HEK293 (cell line): ENCODE measurements around the gene SNCB.

Experiments
- CTCF ChIA-PET: fragments of 350-600 bp; formaldehyde crosslinking; extraction: SDS; loops from one replicate; lab custom pipeline; 2021; ENCODE audit warnings: antibody characterized with exemption; lab: Yijun Ruan, JAX
- POLR2A ChIA-PET: fragments of 300-600 bp; formaldehyde crosslinking; extraction: SDS; loops from one replicate; lab custom pipeline; 2020; ENCODE audit warnings: antibody characterized with exemption, inconsistent platforms; lab: Yijun Ruan, JAX
- H3K27ac ChIP-seq: fragments of 200-500 bp; sonication (Bioruptor generic); 2 replicates; pipeline ENCODE4 v1.5.1; 2014; ENCODE audit warnings: low read depth, low read length, control low read depth, inconsistent platforms; ENCODE audit errors: extremely low read depth
- H3K36me3 ChIP-seq, 2 experiments: fragments of 200-500 bp in 1 of 2; sonication (Bioruptor generic) in 1 of 2; 1 replicate in 1 of 2; 2 replicates in 1 of 2; pipeline ENCODE4 v1.5.1; 2014 to 2017; ENCODE audit warnings: inconsistent platforms in 2 of 2, low read length in 2 of 2; ENCODE audit not compliant: control insufficient read depth in 2 of 2, insufficient read depth in 1 of 2
- H3K4me1 ChIP-seq: fragments of 200-500 bp; sonication (Bioruptor generic); 2 replicates; pipeline ENCODE4 v1.5.1; 2014; ENCODE audit warnings: mild to moderate bottlenecking, low read length, inconsistent platforms; ENCODE audit not compliant: control insufficient read depth, insufficient read depth
- H3K4me3 ChIP-seq: 2 replicates; pipeline ENCODE4 v1.5.1; 2011; ENCODE audit warnings: low read depth, mild to moderate bottlenecking, control low read depth, low read length, moderate library complexity
- H3K9me3 ChIP-seq: fragments of 200-500 bp; sonication (Bioruptor generic); 2 replicates; pipeline ENCODE4 v1.5.1; 2014; ENCODE audit warnings: low read depth, low read length, inconsistent platforms; ENCODE audit not compliant: control insufficient read depth, insufficient read depth
- EGR2 ChIP-seq: fragments of 450-650 bp; formaldehyde crosslinking; IDR thresholded peaks from 2 replicates; pipeline ENCODE4 v1.5.1; 2016; ENCODE audit warnings: low read depth, missing biosample characterization, missing genetic modification characterization
- HOXC10 ChIP-seq: sonication (generic); formaldehyde crosslinking; IDR thresholded peaks from 2 replicates; pipeline ENCODE4 v1.8.1; 2023; ENCODE audit warnings: mild to moderate bottlenecking, missing genetic modification reagents
- OSR2 ChIP-seq: fragments of 450-650 bp; formaldehyde crosslinking; IDR thresholded peaks from 2 replicates; pipeline ENCODE4 v1.5.1; 2016; ENCODE audit warnings: missing biosample characterization, missing genetic modification characterization
- SP2 ChIP-seq: fragments of 450-650 bp; formaldehyde crosslinking; IDR thresholded peaks from 2 replicates; pipeline ENCODE4 v1.5.1; 2016; ENCODE audit warnings: missing biosample characterization, missing genetic modification characterization
- SP3 ChIP-seq: fragments of 450-650 bp; formaldehyde crosslinking; IDR thresholded peaks from 2 replicates; pipeline ENCODE4 v1.5.1; 2016; ENCODE audit warnings: missing biosample characterization, missing genetic modification characterization
- TRIM28 ChIP-seq: IDR thresholded peaks from 2 replicates; pipeline ENCODE4 v1.6.1; 2011; ENCODE audit warnings: low read length, control low read depth, borderline replicate concordance
- YY1 ChIP-seq: fragments of 450-650 bp; formaldehyde crosslinking; IDR thresholded peaks from 2 replicates; pipeline ENCODE4 v1.5.1; 2018; ENCODE audit warnings: missing biosample characterization, missing genetic modification characterization
- ZFP37 ChIP-seq: fragments of 450-650 bp; formaldehyde crosslinking; IDR thresholded peaks from 2 replicates; pipeline ENCODE4 v1.5.1; 2016; ENCODE audit warnings: missing biosample characterization, missing genetic modification characterization
- ZNF169 ChIP-seq: fragments of 450-650 bp; formaldehyde crosslinking; IDR thresholded peaks from 2 replicates; pipeline ENCODE4 v1.5.1; 2016; ENCODE audit warnings: missing biosample characterization, missing genetic modification characterization
- ZNF202 ChIP-seq: fragments of 450-650 bp; formaldehyde crosslinking; IDR thresholded peaks from 2 replicates; pipeline ENCODE4 v1.5.1; 2016; ENCODE audit warnings: missing biosample characterization, missing genetic modification characterization, borderline replicate concordance
- ZNF223 ChIP-seq: fragments of 450-650 bp; formaldehyde crosslinking; IDR thresholded peaks from 2 replicates; pipeline ENCODE4 v1.5.1; 2016; ENCODE audit warnings: missing biosample characterization, missing genetic modification characterization
- ZNF37A ChIP-seq: fragments of 450-650 bp; IDR thresholded peaks from 2 replicates; pipeline ENCODE4 v1.5.1; 2018; ENCODE audit warnings: missing biosample characterization, missing genetic modification characterization
- ZNF404 ChIP-seq: fragments of 450-650 bp; formaldehyde crosslinking; IDR thresholded peaks from 2 replicates; pipeline ENCODE4 v1.5.1; 2017; ENCODE audit warnings: missing biosample characterization, missing genetic modification characterization
- ZNF510 ChIP-seq: fragments of 450-650 bp; formaldehyde crosslinking; IDR thresholded peaks from 2 replicates; pipeline ENCODE4 v1.5.1; 2018; ENCODE audit warnings: mild to moderate bottlenecking, missing genetic modification characterization, missing biosample characterization; ENCODE audit not compliant: insufficient replicate concordance
- ZNF529 ChIP-seq: fragments of 450-650 bp; formaldehyde crosslinking; IDR thresholded peaks from 2 replicates; pipeline ENCODE4 v1.5.1; 2017; ENCODE audit warnings: missing genetic modification characterization, missing biosample characterization; ENCODE audit not compliant: insufficient replicate concordance
- ZNF585B ChIP-seq: fragments of 450-650 bp; formaldehyde crosslinking; IDR thresholded peaks from 2 replicates; pipeline ENCODE4 v1.5.1; 2016; ENCODE audit warnings: missing biosample characterization, missing genetic modification characterization
- ZNF629 ChIP-seq: fragments of 450-650 bp; formaldehyde crosslinking; IDR thresholded peaks from 2 replicates; pipeline ENCODE4 v1.5.1; 2017; ENCODE audit warnings: missing biosample characterization, missing genetic modification characterization
- ZNF645 ChIP-seq: fragments of 450-650 bp; formaldehyde crosslinking; IDR thresholded peaks from 2 replicates; pipeline ENCODE4; 2016; ENCODE audit warnings: missing biosample characterization, missing genetic modification characterization
- ZNF704 ChIP-seq: fragments of 450-650 bp; formaldehyde crosslinking; IDR thresholded peaks from 2 replicates; pipeline ENCODE4 v1.5.1; 2016; ENCODE audit warnings: missing biosample characterization, missing genetic modification characterization
- ZSCAN5A ChIP-seq: fragments of 450-650 bp; formaldehyde crosslinking; IDR thresholded peaks from 2 replicates; pipeline ENCODE4 v1.5.1; 2016; ENCODE audit warnings: missing biosample characterization, missing genetic modification characterization
- TF ChIP-seq, protein P1 (sequence below): fragments of 450-650 bp; formaldehyde crosslinking; IDR thresholded peaks from 2 replicates; pipeline ENCODE4 v1.5.1; 2016; ENCODE audit warnings: missing biosample characterization, missing genetic modification characterization

Gene SNCB

GRCh38 chr5:176620333-176620981 is 9.9 kb downstream of the SNCB start (continued):
- TF ChIP-seq SP2 (peak; percentile 26; the same call in 1 of the 2 replicates), ZNF510 (tag by site-specific recombination) (no peak), ZNF202 (no peak), ZNF629 (tag by site-specific recombination) (no peak), EGR2 (tag by site-specific recombination) (no peak)

DNA sequence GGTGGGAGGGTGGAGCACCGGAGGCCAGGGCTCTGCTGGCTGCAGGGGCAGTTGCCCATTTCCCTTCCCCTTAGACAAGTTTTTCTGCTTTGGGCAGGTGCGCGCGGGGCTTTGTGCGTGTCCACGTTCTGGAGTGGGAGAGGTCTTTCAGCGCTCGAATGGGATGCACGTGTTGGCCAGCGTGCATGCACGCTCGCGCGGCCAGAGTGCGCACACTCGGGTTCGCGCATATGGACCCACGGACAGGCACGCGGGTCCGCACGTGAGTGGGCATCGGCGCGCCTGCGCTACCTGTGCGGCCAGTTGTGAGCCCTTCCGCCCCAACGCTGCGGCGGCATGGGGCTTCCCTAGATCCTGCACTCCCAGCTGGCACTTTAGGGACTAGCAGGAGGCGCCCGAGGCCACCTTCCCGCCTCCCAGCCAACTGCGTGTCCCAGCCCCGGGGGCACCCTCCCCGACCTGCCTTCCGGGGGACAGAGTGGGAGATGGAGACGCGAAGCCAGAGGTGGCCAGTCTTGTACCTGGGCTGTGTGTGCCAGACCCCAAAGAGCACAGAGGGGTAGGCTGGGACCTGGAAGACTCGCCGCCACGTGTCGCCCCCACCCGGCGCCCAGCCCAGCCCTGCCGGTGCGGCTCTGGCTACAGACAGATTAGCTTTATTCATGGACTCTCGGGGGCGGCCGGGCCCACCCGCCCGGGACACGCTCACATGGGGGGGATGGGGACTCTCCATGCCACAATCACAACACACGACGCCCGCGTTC is 10.6 kb downstream of the SNCB start:
- Histone ChIP-seq H3K27ac (no peak overlapping the region), H3K4me3 (no peak overlapping the region), H3K4me1 (no peaks in the 10 kb centered on the region), H3K9me3 (no peaks in the 10 kb centered on the region), H3K36me3 (no peaks in the 10 kb centered on the region)
- TF ChIP-seq ZNF404 (tag by site-specific recombination) (no peak), ZNF585B (no peak), ZFP37 (no peak), ZNF645 (tag by site-specific recombination) (no peak), ZNF223 (0 out of 2 replicates have a peak, but pooled peaks have one; percentile 40), SP3 (tag by site-specific recombination) (no peak), ZNF529 (tag by site-specific recombination) (no peak), TRIM28 (no peak)
- CTCF ChIA-PET, result no interaction called here
- POLR2A ChIA-PET, result no interaction called here

DNA sequence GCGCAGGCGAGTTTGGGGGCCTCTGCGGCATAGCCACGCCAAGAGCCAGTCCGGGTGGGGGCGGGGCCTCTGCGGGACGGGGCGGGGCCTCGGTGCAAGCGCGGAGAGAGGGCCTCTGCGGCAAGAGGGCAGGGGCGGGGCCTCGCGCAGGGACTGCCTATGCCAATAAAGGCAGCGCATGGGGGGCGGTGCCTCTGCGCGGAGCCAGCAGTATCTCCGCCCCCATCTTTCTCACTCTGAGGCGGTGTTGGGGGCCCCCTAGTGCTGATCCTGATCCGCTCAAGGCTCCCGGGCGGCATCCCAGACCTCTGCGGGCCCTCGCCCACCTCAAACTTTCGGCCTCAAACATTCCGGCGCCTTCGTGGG is 11.1 kb downstream of the SNCB start:
- H3K9me3 ChIP-seq, result no peaks in the 10 kb centered on the region
- no peak overlapping the region for H3K4me3 ChIP-seq
- CTCF ChIA-PET, result no interaction called here
- H3K36me3 ChIP-seq, result no peaks in the 10 kb centered on the region
- no peaks in the 10 kb centered on the region for H3K4me1 ChIP-seq
- TF ChIP-seq EGR2 (tag by site-specific recombination) (peak; percentile 30; the same call in 1 of the 2 replicates), ZNF37A (no peak)
- H3K27ac ChIP-seq, result no peak overlapping the region
- POLR2A ChIA-PET, result no interaction called here

DNA sequence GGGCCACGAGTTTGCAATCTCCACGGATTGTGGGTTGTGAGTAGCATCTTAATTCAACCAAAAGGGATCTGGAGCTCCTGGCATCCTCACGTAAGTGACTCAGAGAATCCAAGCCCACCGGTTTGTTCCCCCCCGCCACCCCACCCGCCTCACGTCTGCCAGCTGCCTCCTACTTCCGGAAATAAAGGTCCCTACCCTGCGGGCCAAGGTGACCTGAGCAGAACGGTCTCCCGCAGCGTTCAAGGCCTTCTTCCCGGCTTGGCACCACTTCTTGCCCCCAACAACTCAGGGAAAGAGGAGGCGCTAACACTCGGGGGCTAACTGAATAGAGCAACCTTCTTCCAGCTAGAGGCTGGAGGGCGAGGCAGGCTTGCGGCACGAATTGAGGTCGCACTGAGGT is 11.6 kb downstream of the SNCB start:
- CTCF ChIA-PET, result no interaction called here
- H3K27ac ChIP-seq, result no peak overlapping the region
- H3K36me3 ChIP-seq, result no peaks in the 10 kb centered on the region
- peaks cover 4% of the 10 kb centered on the region; the same call in 1 of the 2 replicates for H3K4me1 ChIP-seq
- POLR2A ChIA-PET, result no interaction called here
- no peak overlapping the region for H3K4me3 ChIP-seq
- H3K9me3 ChIP-seq, result no peaks in the 10 kb centered on the region
- TF ChIP-seq ZNF645 (tag by site-specific recombination), result no peak
- no peak for TF ChIP-seq OSR2 (tag by site-specific recombination)
- no peak for TF ChIP-seq ZNF704 (tag by site-specific recombination)
- no peak for TF ChIP-seq ZNF169
- no peak for TF ChIP-seq HOXC10 (CRISPR knock-in tag)
- no peak for TF ChIP-seq ZSCAN5A (tag by site-specific recombination)
- no peak for TF ChIP-seq YY1 (tag by site-specific recombination)
- TF ChIP-seq ZNF529 (tag by site-specific recombination), result no peak
- TF ChIP-seq, protein P1, sequence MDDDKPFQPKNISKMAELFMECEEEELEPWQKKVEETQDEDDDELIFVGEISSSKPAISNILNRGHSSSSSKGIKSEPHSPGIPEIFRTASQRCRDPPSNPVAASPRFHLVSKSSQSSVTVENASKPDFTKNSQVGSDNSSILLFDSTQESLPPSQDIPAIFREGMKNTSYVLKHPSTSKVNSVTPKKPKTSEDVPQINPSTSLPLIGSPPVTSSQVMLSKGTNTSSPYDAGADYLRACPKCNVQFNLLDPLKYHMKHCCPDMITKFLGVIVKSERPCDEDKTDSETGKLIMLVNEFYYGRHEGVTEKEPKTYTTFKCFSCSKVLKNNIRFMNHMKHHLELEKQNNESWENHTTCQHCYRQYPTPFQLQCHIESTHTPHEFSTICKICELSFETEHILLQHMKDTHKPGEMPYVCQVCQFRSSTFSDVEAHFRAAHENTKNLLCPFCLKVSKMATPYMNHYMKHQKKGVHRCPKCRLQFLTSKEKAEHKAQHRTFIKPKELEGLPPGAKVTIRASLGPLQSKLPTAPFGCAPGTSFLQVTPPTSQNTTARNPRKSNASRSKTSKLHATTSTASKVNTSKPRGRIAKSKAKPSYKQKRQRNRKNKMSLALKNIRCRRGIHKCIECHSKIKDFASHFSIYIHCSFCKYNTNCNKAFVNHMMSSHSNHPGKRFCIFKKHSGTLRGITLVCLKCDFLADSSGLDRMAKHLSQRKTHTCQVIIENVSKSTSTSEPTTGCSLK (tag by site-specific recombination), result no peak
